Sigmoid colon (tissue), 7 donors: ENCODE results near the gene MLLT10. TPM values are rescaled to one million over a fixed set of nuclear protein-coding genes. Genes with fewer than 3 reads are reported as not detected.

ENCODE experiments used
- DNase-seq: peaks from one replicate; pipeline ENCODE4 v3.0.0-alpha.2; 2019
- H3K27ac ChIP-seq, 4 donors: fragments of 200-600 bp; sonication (generic); one replicate each; pipeline ENCODE4 v1.5.1; 2016 to 2019; ENCODE audit warnings: mild to moderate bottlenecking in 1 of 4
- H3K27me3 ChIP-seq, 3 donors: fragments of 200-600 bp; sonication (generic); one replicate each; pipeline ENCODE4 v1.5.1; 2019; ENCODE audit warnings: mild to moderate bottlenecking in 1 of 3
- H3K36me3 ChIP-seq, 4 donors: fragments of 200-600 bp; sonication (generic); one replicate each; pipeline ENCODE4 v1.5.1; 2016 to 2019
- H3K4me1 ChIP-seq, 4 donors: fragments of 200-600 bp; sonication (generic); one replicate each; pipeline ENCODE4 v1.5.1; 2017 to 2019
- H3K4me3 ChIP-seq, 4 donors: fragments of 200-600 bp; sonication (generic); one replicate each; pipeline ENCODE4 v1.5.1; 2017 to 2019; ENCODE audit warnings: mild to moderate bottlenecking in 2 of 4, moderate library complexity in 1 of 4
- H3K9me3 ChIP-seq, 4 donors: fragments of 200-600 bp in 3 of 4; sonication (generic) in 3 of 4; one replicate each; pipeline versions ENCODE4 v1.5.1 to v1.6.1; 2013 to 2019
- CTCF ChIP-seq, 4 experiments: fragments of 450-650 bp in 3 of 4; fragments of 200-600 bp in 1 of 4; IDR thresholded peaks; one replicate each; pipeline ENCODE4 v1.5.1; 2016 to 2019; ENCODE audit warnings: antibody characterized with exemption in 4 of 4, mild to moderate bottlenecking in 3 of 4, moderate library complexity in 2 of 4
- EP300 ChIP-seq, 4 donors: sonication (generic); formaldehyde crosslinking; IDR thresholded peaks; one replicate each; pipeline ENCODE4 v1.6.1; 2017; ENCODE audit warnings: antibody characterized with exemption in 4 of 4
- POLR2A ChIP-seq, 2 donors: fragments of 450-650 bp; IDR thresholded peaks; one replicate each; pipeline ENCODE4 v1.6.1; 2016; ENCODE audit warnings: antibody characterized with exemption in 2 of 2, mild to moderate bottlenecking in 2 of 2, moderate library complexity in 2 of 2
- POLR2AphosphoS5 ChIP-seq, 4 donors: sonication (generic); formaldehyde crosslinking; IDR thresholded peaks; one replicate each; pipeline ENCODE4 v1.6.1; 2017; ENCODE audit warnings: antibody characterized with exemption in 4 of 4
- WGBS, 2 donors: extraction: QIAGEN DNeasy Blood & Tissue Kit; methylation state at CpG; one replicate each; pipeline ENCODE4 v1.1.7; 2013; 5-methylcytosine and 5-hydroxymethylcytosine counted together
- intact Hi-C: fragments of 100-400 bp; cut with DNase I; formaldehyde crosslinking; loops from one replicate; pipeline ENCODE4 v1.15.1; 2023
- polyA plus RNA-seq, 3 donors: library from polyadenylated mRNA; stranded (reverse); fragments of 200-250 nt; gene quantifications; one replicate each; pipeline ENCODE4 v1.2.3, GENCODE V29; 2013
- total RNA-seq, 4 donors: library from RNA; depleted of rRNA; stranded (reverse); fragments of >200 nt; gene quantifications; one replicate each; pipeline ENCODE4 v1.1.0, GENCODE V29; 2016
- donor health status: healthy with polysubstance abuse.
- donor health status: Bipolar disorder and iron deficiency.
- donor health status: healthy.

MLLT10 gene
- total and polyA plus RNA-seq, 7 donors = 8.6 to 53.7 (median 36.0) TPM

GRCh38 chr10:21515361-21516241, 18.4 kb upstream of the MLLT10 start:
- Histone ChIP-seq H3K4me3 (peak overlapping the region; percentile 45 to 68 (median 64)), H3K9me3 (no peaks in the 10 kb centered on the region), H3K27ac (peak overlapping the region; percentile 86 to 99 (median 92)), H3K36me3 (no peaks in the 10 kb centered on the region), H3K27me3 (peaks cover 0 to 6% (median 0%) of the 10 kb centered on the region in 3 donors), H3K4me1 (peaks cover 0 to 73% (median 29%) of the 10 kb centered on the region in 4 donors)
- DNase-seq = no peak
- TF ChIP-seq POLR2A (IDR thresholded peaks at IDR 0.05) = no peak
- no peak for TF ChIP-seq POLR2AphosphoS5 (IDR thresholded peaks at IDR 0.05)
- no peak for TF ChIP-seq EP300 (IDR thresholded peaks at IDR 0.05)
- no peak for TF ChIP-seq CTCF (IDR thresholded peaks at IDR 0.05)
- intact Hi-C loops = loop anchor here (2.0 to 10.0 kb wide), 3 partner anchors 19 to 1582 kb away; partner anchors contain the start of genes MSRB2 and PIP4K2A
- WGBS, 2 donors = 51 to 54% methylated on average over 15 of the region's 15 CpGs

- DNase-seq = peak; percentile 83
- H3K27ac ChIP-seq = peak overlapping the region; percentile 86 to 99 (median 92)
- no peaks in the 10 kb centered on the region for H3K9me3 ChIP-seq
- intact Hi-C loops = loop anchor here (5.0 to 10.0 kb wide), 2 partner anchors 1198 to 1581 kb away; partner anchors contain the start of genes MSRB2 and PIP4K2A
- peaks cover 0 to 73% (median 35%) of the 10 kb centered on the region in 4 donors for H3K4me1 ChIP-seq
- H3K36me3 ChIP-seq = no peaks in the 10 kb centered on the region
- TF ChIP-seq POLR2AphosphoS5 (IDR thresholded peaks at IDR 0.05) (peak in 3 of 4 donors; percentile 22 to 41 (median 35)), CTCF (IDR thresholded peaks at IDR 0.05) (no peak)
- H3K4me3 ChIP-seq = peak overlapping the region; percentile 45 to 68 (median 64)
- H3K27me3 ChIP-seq = peaks cover 0 to 6% (median 0%) of the 10 kb centered on the region in 3 donors
- WGBS, 2 donors = 1% methylated on average over 86 of the region's 86 CpGs
Measured at GRCh38 chr10:21516242-21517131, 17.5 kb upstream of the MLLT10 start.

GRCh38 chr10:21517134-21518031, 16.6 kb upstream of the MLLT10 start:
- TF ChIP-seq POLR2A (IDR thresholded peaks at IDR 0.05) (no peak), CTCF (IDR thresholded peaks at IDR 0.05) (no peak), POLR2AphosphoS5 (IDR thresholded peaks at IDR 0.05) (peak in 3 of 4 donors; percentile 14 to 63 (median 40)), EP300 (IDR thresholded peaks at IDR 0.05) (no peak)
- Histone ChIP-seq H3K27ac (peak overlapping the region; percentile 86 to 99 (median 92)), H3K27me3 (peaks cover 0 to 6% (median 0%) of the 10 kb centered on the region in 3 donors), H3K9me3 (no peaks in the 10 kb centered on the region), H3K4me1 (peaks cover 0 to 73% (median 40%) of the 10 kb centered on the region in 4 donors), H3K4me3 (peak overlapping the region; percentile 45 to 68 (median 64)), H3K36me3 (no peaks in the 10 kb centered on the region)
- 1% methylated on average over 73 of the region's 73 CpGs for WGBS, 2 donors
- intact Hi-C loops = loop anchor here (1.0 to 10.0 kb wide), 3 partner anchors 16 to 1580 kb away; partner anchors contain the start of genes MSRB2 and PIP4K2A
- DNase-seq = peak; percentile 83
